CD4-positive, alpha-beta T cell treated with Interleukin-4 for 1 hour (primary cell): ENCODE results near the gene ARL16.

Source experiments
- DNase-seq, 2 donors: peaks; one replicate each; pipeline ENCODE4 v3.0.0-alpha.2; 2020 to 2022

ARL16 gene

GRCh38 chr17:81641825-81642489 is 41.6 kb downstream of the ARL16 start:
- no peak for DNase-seq

GRCh38 chr17:81640011-81640410 is 43.6 kb downstream of the ARL16 start:
- no peak for DNase-seq

GRCh38 chr17:81638683-81639082 is 44.9 kb downstream of the ARL16 start:
- DNase-seq: no peak

- DNase-seq: peak; percentile 83 to 87
These were observed 46.9 kb downstream of the ARL16 start, which contains the start of the genes NPLOC4 and TSPAN10 for GRCh38 chr17:81636505-81637288. NPLOC4 (minus strand) TSS chr17:81637112; CDS start chr17:81636930, 182 bp downstream. TSPAN10 (plus strand) TSS chr17:81637196; CDS start chr17:81642413, 5,217 bp downstream.

- no peak for DNase-seq
These were observed 47.6 kb downstream of the ARL16 start for GRCh38 chr17:81635973-81636504.

GRCh38 chr17:81635431-81635830 is 48.2 kb downstream of the ARL16 start:
- DNase-seq: no peak

GRCh38 chr17:81631482-81631881 is 52.1 kb downstream of the ARL16 start:
- no peak for DNase-seq
